KOPT-K1 (cell line): ENCODE data around the gene SFXN4.
"Not testable (repeated sequence)": the region's sequence is repeated elsewhere in the genome, so short reads cannot be mapped to it uniquely, and the experiment has no call there.

ENCODE experiments used
- H3K27ac ChIP-seq: fragments of 200-600 bp; sonication (generic); 2 replicates; pipeline ENCODE4 v1.5.1; 2016; ENCODE audit warnings: antibody characterized with exemption, mild to moderate bottlenecking, low read depth, low read length; ENCODE audit not compliant: poor library complexity, severe bottlenecking
- H3K36me3 ChIP-seq: fragments of 200-600 bp; sonication (generic); 2 replicates; pipeline ENCODE4 v1.5.1; 2017; ENCODE audit warnings: antibody characterized with exemption, mild to moderate bottlenecking, low read length, moderate library complexity; ENCODE audit not compliant: insufficient read depth
- H3K9me3 ChIP-seq: fragments of 200-600 bp; sonication (generic); 2 replicates; pipeline ENCODE4 v1.5.1; 2017; ENCODE audit warnings: antibody characterized with exemption, low read length, mild to moderate bottlenecking; ENCODE audit not compliant: insufficient read depth, poor library complexity, severe bottlenecking

SFXN4 gene

DNA sequence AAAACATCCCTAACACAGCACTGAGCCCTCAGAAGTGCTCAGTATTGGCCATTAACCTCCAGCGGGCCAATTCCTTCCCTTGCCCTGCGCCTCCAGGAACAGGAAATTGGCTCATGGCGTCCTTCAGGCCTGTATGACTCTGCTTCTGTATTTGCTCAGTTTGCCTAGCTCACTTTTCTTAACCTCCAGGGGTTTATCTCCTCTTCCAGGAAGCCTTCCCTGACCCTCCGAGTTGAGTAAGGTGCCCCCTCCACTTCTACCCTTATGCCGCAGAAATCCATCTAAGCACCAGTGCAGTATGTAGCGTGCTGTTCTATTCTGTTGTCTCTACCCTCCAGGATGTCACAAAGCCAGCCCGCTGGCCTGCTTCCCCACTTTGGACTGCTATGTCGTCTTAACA, 1.1 kb upstream of the SFXN4 start:
- no peaks in the 10 kb centered on the region for H3K9me3 ChIP-seq
- peak overlapping the region; percentile 87 for H3K27ac ChIP-seq
- peaks cover 77% of the 10 kb centered on the region for H3K36me3 ChIP-seq

DNA sequence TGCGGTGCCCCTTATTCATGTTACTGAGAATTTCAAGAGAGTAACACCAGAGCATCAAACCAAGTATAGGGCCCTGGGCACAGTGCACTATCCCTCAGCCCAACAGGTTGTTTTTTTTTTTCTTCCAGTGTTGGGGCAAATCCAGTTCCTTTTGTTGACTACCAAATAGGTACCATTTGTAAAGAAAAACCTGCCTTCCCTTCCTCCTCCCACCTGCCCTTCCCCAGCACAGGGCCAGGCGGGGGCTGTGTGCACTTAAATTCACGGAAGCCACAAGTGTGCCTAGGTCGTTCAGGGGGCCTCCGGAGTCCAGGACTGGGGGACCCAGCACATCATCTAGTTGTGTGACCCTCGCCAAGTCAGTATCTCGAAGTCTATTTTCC, 595 bp upstream of the SFXN4 start:
- peaks cover 77% of the 10 kb centered on the region for H3K36me3 ChIP-seq
- peak overlapping the region; percentile 87 for H3K27ac ChIP-seq
- no peaks in the 10 kb centered on the region for H3K9me3 ChIP-seq

DNA sequence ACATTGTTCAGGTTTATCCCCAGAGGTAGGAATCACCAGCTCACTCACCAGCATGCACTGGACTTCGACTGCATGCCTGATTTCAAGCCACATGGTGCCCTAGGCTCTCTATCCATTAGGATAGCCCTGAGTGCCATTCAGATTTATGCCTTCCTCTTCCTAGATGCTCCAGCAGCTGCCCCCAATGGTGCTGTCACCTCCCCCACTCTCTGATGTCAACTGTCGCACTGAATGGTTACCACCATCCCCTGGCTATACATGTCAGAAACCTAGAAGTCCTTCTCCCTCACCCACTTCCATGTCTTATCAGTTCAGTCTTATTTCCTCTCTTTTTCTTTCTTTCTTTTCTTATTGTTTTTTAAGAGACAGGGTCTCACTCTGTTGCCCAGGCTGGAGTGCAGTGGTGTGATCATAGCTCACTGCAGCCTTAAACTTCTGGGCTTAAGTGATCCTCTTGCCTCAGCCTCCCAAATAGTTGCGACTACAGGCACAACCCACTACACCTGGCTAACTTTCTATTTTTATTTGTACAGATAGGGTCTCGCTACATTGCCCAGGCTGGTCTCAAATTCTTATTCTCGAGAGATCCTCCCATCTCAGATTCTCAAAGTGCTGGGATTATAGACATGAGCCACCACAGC, 2.9 kb downstream of the SFXN4 start:
- H3K36me3 ChIP-seq, result peaks cover 77% of the 10 kb centered on the region
- no peak overlapping the region for H3K27ac ChIP-seq
- no peaks in the 10 kb centered on the region for H3K9me3 ChIP-seq

DNA sequence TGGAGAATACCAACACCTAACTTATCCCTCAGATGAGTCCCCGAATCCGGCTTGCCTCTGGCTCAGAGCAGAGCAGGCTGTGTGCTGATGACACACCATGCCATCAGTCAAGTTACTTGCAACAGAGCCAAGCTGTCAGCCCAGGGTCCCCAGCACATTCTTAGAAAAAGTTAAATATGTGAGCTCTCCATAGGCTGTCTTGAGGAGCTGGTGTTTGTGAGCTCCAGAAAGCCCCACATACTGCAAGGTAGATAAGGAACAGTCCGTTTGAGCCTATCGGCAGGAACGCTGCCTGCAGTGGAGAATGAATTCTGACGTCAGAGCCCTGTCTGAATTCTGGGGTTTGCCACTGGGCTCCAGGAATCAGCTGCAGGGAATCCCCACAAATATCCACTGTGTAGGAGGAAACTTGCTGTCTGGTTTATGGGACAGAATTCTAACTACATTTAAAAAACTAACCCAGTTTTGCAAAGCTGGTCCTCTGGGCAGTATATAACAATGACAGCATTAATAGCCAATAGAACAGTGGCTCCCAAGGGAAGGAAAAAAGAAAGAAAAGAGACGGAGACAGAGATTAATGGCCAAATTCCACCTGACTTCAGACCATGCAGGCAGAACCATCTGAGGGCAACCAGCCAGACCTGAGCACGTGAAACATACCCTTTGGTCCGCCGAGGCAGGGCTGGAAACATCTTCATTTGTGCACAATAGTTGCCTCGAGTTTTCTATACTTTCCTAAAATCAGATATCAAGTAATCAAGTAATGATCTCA, 3.6 kb downstream of the SFXN4 start:
- no peaks in the 10 kb centered on the region for H3K9me3 ChIP-seq
- H3K36me3 ChIP-seq, result peaks cover 77% of the 10 kb centered on the region
- H3K27ac ChIP-seq, result no peak overlapping the region

DNA sequence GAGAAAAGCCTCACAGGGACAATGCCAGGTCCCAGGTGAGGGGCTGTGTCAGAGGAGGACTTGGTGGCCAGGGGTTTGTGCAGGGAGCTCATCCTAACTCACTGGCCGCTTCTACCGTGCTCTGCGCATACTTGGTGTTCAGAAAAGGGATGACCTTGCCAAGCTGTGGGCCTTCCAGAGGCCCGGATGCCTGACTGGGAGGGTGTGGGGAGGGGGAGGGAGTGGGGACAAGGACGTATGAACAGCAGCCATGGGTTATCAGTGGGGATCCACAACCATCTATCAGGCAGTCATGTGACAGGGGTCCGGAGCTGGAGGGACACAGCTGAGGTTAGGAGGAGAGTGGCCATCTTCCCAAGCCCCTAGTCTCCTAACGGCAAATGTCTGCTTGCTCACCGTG, 6.2 kb downstream of the SFXN4 start:
- no peaks in the 10 kb centered on the region for H3K9me3 ChIP-seq
- no peak overlapping the region for H3K27ac ChIP-seq
- peaks cover 95% of the 10 kb centered on the region for H3K36me3 ChIP-seq

DNA sequence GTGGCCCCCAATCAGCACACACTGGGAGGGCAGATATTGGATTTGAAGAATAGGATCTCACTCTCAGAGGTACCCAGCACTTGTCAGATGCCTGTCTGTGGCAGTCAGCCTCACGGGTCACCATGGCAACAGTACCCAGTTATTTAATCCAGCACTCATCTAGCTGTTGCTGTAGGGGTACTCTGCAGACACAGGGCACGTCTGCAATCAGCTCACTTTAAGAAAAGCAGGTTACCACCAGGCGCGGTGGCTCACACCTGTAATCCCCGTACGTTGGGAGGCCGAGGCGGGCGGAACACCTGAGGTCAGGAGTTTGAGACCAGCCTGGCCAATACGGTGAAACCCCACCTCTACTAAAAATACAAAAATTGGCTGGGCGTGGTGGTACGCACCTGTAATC, 11.9 kb downstream of the SFXN4 start:
- Histone ChIP-seq H3K9me3 (no peaks in the 10 kb centered on the region), H3K27ac (no peak overlapping the region), H3K36me3 (peaks cover 99% of the 10 kb centered on the region)

DNA sequence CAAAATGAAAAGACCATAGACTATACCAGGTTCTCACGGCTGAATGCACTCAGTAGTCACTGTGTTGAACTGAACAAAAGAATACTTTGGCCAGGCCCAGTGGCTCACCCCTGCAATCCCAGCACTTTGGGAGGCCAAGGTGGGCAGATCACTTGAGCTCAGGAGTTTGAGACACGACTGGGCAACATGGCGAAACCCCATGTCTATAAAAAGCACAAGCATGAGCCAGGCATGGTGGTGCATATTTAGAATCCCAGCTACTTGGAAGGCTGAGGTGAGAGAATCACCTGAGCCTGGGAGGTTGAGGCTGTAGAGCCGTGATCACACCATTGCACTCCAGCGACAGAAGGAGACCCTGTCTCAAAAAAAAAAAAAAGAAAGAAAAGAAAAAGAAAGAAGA, 12.5 kb downstream of the SFXN4 start:
- H3K27ac ChIP-seq, result no peak overlapping the region
- peaks cover 99% of the 10 kb centered on the region for H3K36me3 ChIP-seq
- H3K9me3 ChIP-seq, result no peaks in the 10 kb centered on the region

DNA sequence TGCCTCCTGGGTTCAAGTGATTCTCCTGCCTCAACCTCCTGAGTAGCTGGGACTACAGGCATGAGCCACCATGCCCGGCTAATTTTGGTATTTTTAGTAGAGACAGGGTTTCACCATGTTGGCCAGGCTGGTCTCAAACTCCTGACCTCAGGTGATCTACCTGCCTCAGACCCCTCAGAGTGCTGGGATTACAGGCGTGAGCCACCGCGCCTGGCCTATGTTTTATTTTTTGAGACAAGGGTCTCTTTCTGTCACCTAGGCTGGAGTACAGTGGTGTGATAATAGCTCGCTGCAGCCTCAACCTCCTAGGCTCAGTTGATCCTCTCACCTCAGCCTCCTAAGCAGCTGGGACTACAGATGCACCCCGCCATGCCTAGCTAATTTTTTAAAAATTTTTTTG, 13.9 kb downstream of the SFXN4 start:
- not testable (repeated sequence) for H3K9me3 ChIP-seq, H3K27ac ChIP-seq
- H3K36me3 ChIP-seq, result peaks cover 99% of the 10 kb centered on the region

DNA sequence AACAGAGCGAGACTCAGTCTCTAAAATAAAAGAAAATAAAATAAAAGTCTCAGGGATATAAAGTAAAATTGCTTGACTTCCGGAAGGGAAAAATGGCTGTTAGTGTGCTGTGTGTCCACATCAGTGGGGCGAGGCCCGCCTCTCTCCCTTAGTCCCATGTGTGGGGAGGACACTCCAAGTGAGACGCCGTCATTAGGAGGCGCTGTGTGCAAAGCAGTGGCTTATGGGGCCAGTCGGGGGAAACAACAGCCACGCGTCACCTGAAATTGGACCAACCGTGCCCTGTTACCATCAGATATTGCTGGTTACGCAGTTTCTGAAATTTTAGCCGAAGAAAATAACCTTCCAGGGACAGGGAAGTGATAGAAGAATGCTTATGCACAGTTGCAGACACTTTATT, 15.8 kb downstream of the SFXN4 start:
- Histone ChIP-seq H3K27ac (no peak overlapping the region), H3K9me3 (no peaks in the 10 kb centered on the region), H3K36me3 (peaks cover 99% of the 10 kb centered on the region)

DNA sequence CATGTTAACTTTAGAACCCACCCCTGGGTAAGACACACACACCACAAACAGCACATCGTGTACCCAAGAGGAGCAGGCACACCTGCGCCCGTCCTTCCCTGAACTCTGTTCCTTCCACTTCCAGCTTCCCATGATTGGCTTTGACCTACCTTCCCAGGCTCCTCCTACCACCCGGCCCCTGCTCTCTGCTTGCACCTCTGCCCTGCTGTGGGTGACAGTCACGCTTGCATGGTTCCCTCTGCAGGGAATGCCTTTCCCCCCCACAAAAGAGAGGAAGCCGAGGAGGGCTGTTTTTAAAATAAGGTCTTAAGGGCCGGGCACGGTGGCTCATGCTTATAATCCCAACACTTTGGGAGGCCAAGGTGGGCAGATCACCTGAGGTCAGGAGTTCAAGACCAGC, 16.4 kb downstream of the SFXN4 start:
- Histone ChIP-seq H3K27ac (no peak overlapping the region), H3K36me3 (peaks cover 94% of the 10 kb centered on the region), H3K9me3 (no peaks in the 10 kb centered on the region)

DNA sequence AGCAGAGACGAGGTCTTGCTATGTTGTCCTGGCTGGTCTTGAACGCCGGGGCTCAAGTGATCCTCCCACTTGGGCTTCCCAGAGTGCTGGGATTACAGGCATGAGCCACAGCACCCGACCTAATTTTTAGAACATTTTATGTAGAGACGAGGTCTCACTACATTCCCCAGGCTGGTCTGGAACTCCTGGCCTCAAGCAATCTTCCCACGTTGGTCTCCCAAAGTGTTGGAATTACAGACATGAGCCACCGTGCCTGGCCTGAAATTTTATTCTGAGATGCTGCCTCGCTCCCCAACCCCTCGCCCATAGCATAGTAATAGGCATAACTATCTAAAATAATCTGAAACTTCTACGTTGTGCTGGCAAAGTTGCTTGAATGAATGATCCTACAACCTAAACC, 21.9 kb downstream of the SFXN4 start:
- no peak overlapping the region for H3K27ac ChIP-seq
- peaks cover 83% of the 10 kb centered on the region for H3K36me3 ChIP-seq
- no peaks in the 10 kb centered on the region for H3K9me3 ChIP-seq

DNA sequence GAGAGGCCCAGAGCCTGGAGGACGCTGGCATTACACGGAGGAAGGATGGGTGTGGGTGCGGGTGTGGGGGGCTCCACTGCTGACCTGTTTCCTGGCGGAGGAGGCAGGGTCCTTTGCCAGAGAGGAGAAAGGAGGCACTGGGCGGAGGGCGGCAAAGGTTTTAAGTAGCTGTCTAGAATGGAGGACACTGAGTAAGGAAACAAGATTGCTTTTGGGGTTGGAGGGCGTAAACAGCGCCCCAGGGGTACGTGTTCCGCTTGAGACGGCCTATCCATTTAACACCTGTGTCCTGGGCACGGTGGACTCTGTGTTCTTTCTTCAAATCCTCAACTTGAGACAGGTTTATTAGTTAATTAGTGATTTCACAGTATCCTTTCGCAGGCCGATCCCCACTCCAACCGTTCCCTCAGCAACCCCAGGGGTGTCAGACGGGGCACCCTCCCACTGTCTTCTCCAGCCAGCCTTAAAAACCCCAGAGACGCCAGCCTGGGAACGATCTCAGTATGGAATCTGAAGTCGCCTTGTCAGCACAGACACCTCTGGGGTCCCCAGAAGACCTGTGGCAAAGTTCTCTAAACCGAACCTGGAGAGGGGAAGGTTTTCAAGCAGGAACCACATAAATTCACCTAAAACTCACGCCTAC, 24.8 kb downstream of the SFXN4 start:
- peaks cover 62% of the 10 kb centered on the region for H3K36me3 ChIP-seq
- no peaks in the 10 kb centered on the region for H3K9me3 ChIP-seq
- H3K27ac ChIP-seq, result peak overlapping the region; percentile 46

DNA sequence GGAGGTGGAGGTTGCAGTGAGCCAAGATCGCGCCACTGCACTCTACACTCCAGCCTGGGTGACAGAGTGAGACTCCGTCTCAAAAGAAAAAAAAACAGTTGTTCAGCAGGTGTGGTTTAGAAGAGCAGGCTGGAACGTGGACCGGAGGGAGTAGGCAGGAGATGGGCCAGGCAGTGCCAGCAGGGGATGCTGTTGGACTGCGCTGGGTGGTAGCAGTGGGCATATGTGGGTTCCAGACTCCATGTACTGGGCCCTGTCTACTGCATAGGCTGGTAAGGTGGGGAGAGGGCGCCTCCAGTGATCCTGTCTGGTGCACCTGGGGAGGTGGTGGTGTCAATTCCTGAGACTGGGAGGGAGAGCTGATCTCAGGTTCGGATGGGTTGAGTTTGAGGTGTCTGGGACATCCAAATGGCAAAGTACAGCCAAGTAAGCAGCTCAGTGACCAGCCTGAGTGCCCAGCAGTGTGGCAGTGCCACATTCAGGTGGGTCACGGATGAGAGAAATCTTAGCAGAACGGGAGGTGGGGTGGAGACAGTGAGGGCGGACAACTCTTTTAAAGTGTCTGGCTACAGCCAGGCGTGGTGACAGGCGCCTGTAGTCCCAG, 25.9 kb downstream of the SFXN4 start:
- H3K9me3 ChIP-seq, result no peaks in the 10 kb centered on the region
- H3K27ac ChIP-seq, result peak overlapping the region; percentile 92

DNA sequence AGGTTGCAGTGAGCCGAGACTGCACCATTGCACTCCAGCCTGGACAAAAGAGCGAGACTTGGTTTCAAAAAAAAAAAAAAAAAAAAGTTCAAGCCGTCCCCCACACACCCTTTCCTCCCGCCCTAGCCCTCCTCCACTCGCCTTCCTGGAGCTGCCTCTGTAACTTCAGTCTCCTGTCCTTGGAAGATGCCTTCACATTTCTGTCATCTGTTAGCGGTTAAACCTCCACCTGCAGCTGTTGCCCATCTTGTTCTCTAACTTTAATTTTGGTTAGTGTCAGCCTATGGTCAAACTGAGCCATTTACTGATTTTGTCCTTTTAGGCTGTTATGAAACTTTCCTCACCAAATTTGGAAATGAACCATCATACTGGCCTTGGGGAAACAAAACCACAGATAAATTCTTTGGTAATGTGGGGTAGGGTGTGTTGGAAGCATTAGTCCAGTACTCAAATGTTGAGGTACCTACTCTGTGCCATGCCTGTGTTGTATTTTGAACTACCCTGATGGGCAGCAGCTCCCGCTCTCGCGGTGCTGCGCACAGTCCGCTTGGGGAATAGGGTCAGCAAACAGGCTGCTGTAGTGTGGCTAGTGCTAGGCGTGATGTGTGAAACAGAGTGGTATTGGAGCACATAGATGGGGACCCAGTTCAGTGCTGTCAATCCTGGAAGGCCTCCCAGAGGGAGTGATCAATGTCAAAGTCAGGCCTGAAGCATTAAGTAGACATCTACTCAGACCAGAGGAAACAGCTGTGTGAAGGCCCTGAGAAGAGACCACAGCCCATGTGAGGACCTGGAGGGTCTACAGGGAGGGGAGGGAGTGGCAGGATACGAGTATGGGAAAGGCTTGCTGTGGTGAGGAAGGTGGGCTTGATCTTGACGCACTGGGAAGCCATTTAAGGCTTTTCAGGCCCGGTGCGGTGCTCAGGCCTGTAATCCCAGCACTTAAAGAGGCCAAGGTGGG, 26.9 kb downstream of the SFXN4 start:
- Histone ChIP-seq H3K36me3 (peaks cover 67% of the 10 kb centered on the region), H3K9me3 (no peaks in the 10 kb centered on the region), H3K27ac (peak overlapping the region; percentile 92)

More for the DNA sequence above, 25.9 kb downstream of the SFXN4 start:
- peaks cover 62% of the 10 kb centered on the region for H3K36me3 ChIP-seq
